ENCODE data around the gene CHFR. TPM values are rescaled to one million over a fixed set of nuclear protein-coding genes. Genes with fewer than 3 reads are reported as not detected.
"Not testable (repeated sequence)": the region's sequence is repeated elsewhere in the genome, so short reads cannot be mapped to it uniquely, and the experiment has no call there.

The CHFR gene
- total and polyA plus RNA-seq, 2 experiments from 2014 or later = 23.0 to 42.7 TPM

DNA sequence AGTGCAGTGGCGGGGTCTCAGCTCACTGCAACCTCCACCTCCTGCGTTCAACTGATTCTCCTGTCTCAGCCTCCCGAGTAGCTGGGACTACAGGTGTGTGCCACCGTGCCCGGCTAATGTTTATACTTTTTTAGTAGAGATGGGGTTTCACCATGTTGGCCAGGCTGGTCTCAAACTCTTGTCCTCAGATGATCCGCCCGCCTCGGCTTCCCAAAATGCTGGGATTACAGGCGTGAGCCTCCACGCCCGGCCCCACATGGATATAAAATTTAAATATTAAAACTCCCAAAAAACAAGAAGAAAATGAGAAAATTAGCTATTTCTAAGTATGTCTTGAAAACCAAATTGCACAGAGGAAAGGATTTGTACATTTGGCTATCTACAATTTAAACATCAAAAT is 42.7 kb downstream of the CHFR start:
- H3K4me2 ChIP-seq; H4K20me1 ChIP-seq (replicated peaks; ENCODE audit: insufficient read depth); H3K9me3 Mint-ChIP-seq; H3K4me3 ChIP-seq; H3K27me3 Mint-ChIP-seq (ENCODE audit: insufficient read depth, low read depth, poor library complexity); H3K27ac ChIP-seq (ENCODE audit: low read depth); ATAC-seq; H3K27me3 ChIP-seq (ENCODE audit: insufficient read depth); H3K27ac Mint-ChIP-seq; H2AFZ ChIP-seq; H3K9me2 ChIP-seq (ENCODE audit: insufficient read depth); DNase-seq (ENCODE audit: low spot score); H3K79me2 ChIP-seq (replicated peaks; ENCODE audit: insufficient read depth); H3K4me3 Mint-ChIP-seq: not testable (repeated sequence)
- Mint-ChIP-seq H3K36me3 (ENCODE audit: low read depth) (peaks cover 54% of the 10 kb centered on the region), H3K4me1 (peaks cover 21% of the 10 kb centered on the region)
- Histone ChIP-seq H3K36me3 (ENCODE audit: insufficient read depth) (peaks cover 25% of the 10 kb centered on the region), H3K4me1 (ENCODE audit: insufficient read depth) (peaks cover 16% of the 10 kb centered on the region), H3F3A (replicated peaks; ENCODE audit: low read depth) (peaks cover 13% of the 10 kb centered on the region; the same call in 1 of the 2 replicates)

DNA sequence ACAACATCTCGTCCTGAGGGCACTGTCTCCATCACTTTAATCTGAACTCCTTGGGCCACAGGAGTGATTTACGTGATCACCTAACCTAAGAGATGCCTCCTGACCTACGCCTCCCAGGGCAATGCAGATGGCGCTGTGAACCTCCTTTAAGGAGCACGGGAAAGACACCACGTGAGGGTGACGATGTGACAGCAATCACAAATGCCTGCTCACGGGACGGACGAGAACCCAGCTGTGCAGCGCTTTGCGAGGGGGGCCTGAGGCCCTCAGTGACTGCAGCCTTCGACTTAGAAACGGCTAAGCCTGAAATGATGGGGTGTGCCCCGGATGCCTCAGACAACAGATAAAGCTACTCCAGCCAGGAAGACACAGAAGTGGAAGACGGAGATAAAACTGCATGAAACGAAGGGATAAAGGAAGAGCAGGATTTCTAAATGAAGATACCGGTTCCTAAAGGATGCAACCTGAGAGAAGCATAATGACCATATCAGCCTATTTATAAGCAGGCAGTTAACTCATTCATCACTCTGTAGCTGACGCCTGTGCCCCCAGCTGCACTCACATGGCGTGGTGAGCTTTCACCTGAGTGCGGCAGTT is 44.9 kb downstream of the CHFR start:
- H4K20me1 ChIP-seq (replicated peaks; ENCODE audit: insufficient read depth) = no peaks in the 10 kb centered on the region
- H3K9me3 Mint-ChIP-seq = no peaks in the 10 kb centered on the region; the same call in 2 of the 3 replicates
- no peak for ATAC-seq
- peaks cover 25% of the 10 kb centered on the region for H3K36me3 ChIP-seq (ENCODE audit: insufficient read depth)
- H3K27ac Mint-ChIP-seq = no peak overlapping the region
- H3K36me3 Mint-ChIP-seq (ENCODE audit: low read depth) = peaks cover 54% of the 10 kb centered on the region
- DNase-seq (ENCODE audit: low spot score) = no peak
- TF ChIP-seq EZH2 (IDR thresholded peaks at IDR 0.05; ENCODE audit: low read depth, unreplicated experiment) = no peak
- TF ChIP-seq, protein P1, sequence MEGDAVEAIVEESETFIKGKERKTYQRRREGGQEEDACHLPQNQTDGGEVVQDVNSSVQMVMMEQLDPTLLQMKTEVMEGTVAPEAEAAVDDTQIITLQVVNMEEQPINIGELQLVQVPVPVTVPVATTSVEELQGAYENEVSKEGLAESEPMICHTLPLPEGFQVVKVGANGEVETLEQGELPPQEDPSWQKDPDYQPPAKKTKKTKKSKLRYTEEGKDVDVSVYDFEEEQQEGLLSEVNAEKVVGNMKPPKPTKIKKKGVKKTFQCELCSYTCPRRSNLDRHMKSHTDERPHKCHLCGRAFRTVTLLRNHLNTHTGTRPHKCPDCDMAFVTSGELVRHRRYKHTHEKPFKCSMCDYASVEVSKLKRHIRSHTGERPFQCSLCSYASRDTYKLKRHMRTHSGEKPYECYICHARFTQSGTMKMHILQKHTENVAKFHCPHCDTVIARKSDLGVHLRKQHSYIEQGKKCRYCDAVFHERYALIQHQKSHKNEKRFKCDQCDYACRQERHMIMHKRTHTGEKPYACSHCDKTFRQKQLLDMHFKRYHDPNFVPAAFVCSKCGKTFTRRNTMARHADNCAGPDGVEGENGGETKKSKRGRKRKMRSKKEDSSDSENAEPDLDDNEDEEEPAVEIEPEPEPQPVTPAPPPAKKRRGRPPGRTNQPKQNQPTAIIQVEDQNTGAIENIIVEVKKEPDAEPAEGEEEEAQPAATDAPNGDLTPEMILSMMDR (conservative IDR thresholded peaks at IDR 0.05; ENCODE audit: low read depth in 2 of 2) = peak in 1 of 2 experiments; percentile 23; a peak in 2 of 4 replicates
- no peaks in the 10 kb centered on the region for H3K27me3 ChIP-seq (ENCODE audit: insufficient read depth)
- H3K27ac ChIP-seq (ENCODE audit: low read depth) = no peak overlapping the region
- peaks cover 9% of the 10 kb centered on the region for H3K4me1 Mint-ChIP-seq
- H3K9me2 ChIP-seq (ENCODE audit: insufficient read depth) = no peaks in the 10 kb centered on the region
- H3K4me2 ChIP-seq = no peak overlapping the region
- no peak overlapping the region for H3K4me3 Mint-ChIP-seq
- no peaks in the 10 kb centered on the region; the same call in 1 of the 2 replicates for H3F3A ChIP-seq (replicated peaks; ENCODE audit: low read depth)
- no peaks in the 10 kb centered on the region for H3K79me2 ChIP-seq (replicated peaks; ENCODE audit: insufficient read depth)
- no peak overlapping the region for H3K4me3 ChIP-seq
- no peak overlapping the region for H2AFZ ChIP-seq
- H3K27me3 Mint-ChIP-seq (ENCODE audit: insufficient read depth, low read depth, poor library complexity) = peaks cover 8% of the 10 kb centered on the region
- H3K4me1 ChIP-seq (ENCODE audit: insufficient read depth) = peaks cover 7% of the 10 kb centered on the region; the same call in 1 of the 2 replicates

DNA sequence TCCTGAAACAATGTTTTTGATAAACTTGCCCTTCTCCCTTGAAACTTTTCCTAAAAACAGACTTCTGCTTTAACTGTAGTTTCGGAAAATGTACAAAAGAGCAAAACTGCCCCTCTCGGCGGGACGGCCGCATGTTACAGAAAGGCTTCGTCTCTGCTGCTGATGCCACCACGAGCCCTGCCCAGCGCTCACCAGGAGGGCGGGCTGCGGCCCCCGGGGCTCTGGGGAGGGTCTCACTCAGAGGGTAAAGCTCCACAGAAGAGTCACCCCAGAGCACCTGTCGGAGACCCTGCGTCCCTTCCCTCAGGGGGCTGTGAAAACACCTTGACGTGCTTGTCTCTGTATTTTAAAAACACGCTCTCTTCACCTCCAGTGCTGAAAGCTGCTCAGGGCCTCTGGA is 46.3 kb downstream of the CHFR start:
- H3K27me3 ChIP-seq (ENCODE audit: insufficient read depth) = no peaks in the 10 kb centered on the region
- no peak overlapping the region for H3K27ac ChIP-seq (ENCODE audit: low read depth)
- H3K4me2 ChIP-seq = no peak overlapping the region
- H3K4me3 ChIP-seq = no peak overlapping the region
- H3K79me2 ChIP-seq (replicated peaks; ENCODE audit: insufficient read depth) = no peaks in the 10 kb centered on the region
- no peak for DNase-seq (ENCODE audit: low spot score)
- Mint-ChIP-seq H3K27me3 (ENCODE audit: insufficient read depth, low read depth, poor library complexity) (peaks cover 6% of the 10 kb centered on the region), H3K27ac (no peak overlapping the region), H3K9me3 (no peaks in the 10 kb centered on the region; the same call in none of the 3 replicates), H3K4me1 (no peaks in the 10 kb centered on the region; the same call in 2 of the 3 replicates), H3K4me3 (no peak overlapping the region), H3K36me3 (ENCODE audit: low read depth) (peaks cover 46% of the 10 kb centered on the region)
- no peaks in the 10 kb centered on the region for H3K9me2 ChIP-seq (ENCODE audit: insufficient read depth)
- no peaks in the 10 kb centered on the region for H3K4me1 ChIP-seq (ENCODE audit: insufficient read depth)
- no peak overlapping the region for H2AFZ ChIP-seq
- no peaks in the 10 kb centered on the region; the same call in 1 of the 2 replicates for H3F3A ChIP-seq (replicated peaks; ENCODE audit: low read depth)
- ATAC-seq = no peak
- peaks cover 17% of the 10 kb centered on the region; the same call in 1 of the 2 replicates for H3K36me3 ChIP-seq (ENCODE audit: insufficient read depth)
- no peaks in the 10 kb centered on the region for H4K20me1 ChIP-seq (replicated peaks; ENCODE audit: insufficient read depth)
- TF ChIP-seq EZH2 (IDR thresholded peaks at IDR 0.05; ENCODE audit: low read depth, unreplicated experiment) (no peak), POLR2AphosphoS5 (IDR thresholded peaks at IDR 0.05; ENCODE audit: low read depth) (no peak), STAT1 (IDR thresholded peaks at IDR 0.05; ENCODE audit: unreplicated experiment) (no peak), EZH2phosphoT487 (IDR thresholded peaks at IDR 0.05; ENCODE audit: unreplicated experiment) (no peak), ZNF331 (CRISPR knock-in tag; IDR thresholded peaks at IDR 0.05; ENCODE audit: low read depth) (no peak), ZNF114 (CRISPR knock-in tag; IDR thresholded peaks at IDR 0.05) (no peak), JUNB (IDR thresholded peaks at IDR 0.05; ENCODE audit: unreplicated experiment) (no peak)
- TF ChIP-seq, protein P2, sequence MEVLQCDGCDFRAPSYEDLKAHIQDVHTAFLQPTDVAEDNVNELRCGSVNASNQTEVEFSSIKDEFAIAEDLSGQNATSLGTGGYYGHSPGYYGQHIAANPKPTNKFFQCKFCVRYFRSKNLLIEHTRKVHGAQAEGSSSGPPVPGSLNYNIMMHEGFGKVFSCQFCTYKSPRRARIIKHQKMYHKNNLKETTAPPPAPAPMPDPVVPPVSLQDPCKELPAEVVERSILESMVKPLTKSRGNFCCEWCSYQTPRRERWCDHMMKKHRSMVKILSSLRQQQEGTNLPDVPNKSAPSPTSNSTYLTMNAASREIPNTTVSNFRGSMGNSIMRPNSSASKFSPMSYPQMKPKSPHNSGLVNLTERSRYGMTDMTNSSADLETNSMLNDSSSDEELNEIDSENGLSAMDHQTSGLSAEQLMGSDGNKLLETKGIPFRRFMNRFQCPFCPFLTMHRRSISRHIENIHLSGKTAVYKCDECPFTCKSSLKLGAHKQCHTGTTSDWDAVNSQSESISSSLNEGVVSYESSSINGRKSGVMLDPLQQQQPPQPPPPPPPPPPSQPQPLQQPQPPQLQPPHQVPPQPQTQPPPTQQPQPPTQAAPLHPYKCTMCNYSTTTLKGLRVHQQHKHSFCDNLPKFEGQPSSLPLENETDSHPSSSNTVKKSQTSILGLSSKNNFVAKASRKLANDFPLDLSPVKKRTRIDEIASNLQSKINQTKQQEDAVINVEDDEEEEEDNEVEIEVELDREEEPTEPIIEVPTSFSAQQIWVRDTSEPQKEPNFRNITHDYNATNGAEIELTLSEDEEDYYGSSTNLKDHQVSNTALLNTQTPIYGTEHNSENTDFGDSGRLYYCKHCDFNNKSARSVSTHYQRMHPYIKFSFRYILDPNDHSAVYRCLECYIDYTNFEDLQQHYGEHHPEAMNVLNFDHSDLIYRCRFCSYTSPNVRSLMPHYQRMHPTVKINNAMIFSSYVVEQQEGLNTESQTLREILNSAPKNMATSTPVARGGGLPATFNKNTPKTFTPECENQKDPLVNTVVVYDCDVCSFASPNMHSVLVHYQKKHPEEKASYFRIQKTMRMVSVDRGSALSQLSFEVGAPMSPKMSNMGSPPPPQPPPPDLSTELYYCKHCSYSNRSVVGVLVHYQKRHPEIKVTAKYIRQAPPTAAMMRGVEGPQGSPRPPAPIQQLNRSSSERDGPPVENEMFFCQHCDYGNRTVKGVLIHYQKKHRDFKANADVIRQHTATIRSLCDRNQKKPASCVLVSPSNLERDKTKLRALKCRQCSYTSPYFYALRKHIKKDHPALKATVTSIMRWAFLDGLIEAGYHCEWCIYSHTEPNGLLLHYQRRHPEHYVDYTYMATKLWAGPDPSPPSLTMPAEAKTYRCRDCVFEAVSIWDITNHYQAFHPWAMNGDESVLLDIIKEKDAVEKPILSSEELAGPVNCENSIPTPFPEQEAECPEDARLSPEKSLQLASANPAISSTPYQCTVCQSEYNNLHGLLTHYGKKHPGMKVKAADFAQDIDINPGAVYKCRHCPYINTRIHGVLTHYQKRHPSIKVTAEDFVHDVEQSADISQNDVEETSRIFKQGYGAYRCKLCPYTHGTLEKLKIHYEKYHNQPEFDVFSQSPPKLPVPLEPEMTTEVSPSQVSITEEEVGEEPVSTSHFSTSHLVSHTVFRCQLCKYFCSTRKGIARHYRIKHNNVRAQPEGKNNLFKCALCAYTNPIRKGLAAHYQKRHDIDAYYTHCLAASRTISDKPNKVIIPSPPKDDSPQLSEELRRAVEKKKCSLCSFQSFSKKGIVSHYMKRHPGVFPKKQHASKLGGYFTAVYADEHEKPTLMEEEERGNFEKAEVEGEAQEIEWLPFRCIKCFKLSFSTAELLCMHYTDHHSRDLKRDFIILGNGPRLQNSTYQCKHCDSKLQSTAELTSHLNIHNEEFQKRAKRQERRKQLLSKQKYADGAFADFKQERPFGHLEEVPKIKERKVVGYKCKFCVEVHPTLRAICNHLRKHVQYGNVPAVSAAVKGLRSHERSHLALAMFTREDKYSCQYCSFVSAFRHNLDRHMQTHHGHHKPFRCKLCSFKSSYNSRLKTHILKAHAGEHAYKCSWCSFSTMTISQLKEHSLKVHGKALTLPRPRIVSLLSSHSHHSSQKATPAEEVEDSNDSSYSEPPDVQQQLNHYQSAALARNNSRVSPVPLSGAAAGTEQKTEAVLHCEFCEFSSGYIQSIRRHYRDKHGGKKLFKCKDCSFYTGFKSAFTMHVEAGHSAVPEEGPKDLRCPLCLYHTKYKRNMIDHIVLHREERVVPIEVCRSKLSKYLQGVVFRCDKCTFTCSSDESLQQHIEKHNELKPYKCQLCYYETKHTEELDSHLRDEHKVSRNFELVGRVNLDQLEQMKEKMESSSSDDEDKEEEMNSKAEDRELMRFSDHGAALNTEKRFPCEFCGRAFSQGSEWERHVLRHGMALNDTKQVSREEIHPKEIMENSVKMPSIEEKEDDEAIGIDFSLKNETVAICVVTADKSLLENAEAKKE (CRISPR knock-in tag; IDR thresholded peaks at IDR 0.05) = no peak

Data from GM23338 (cell line).